ENCODE results near the gene PARD6A.

GRCh38 chr16:67664258-67664657, 3.5 kb downstream of the PARD6A start:
- TF ChIP-seq CTCF (IDR thresholded peaks at IDR 0.05) (no peak), POLR2A (IDR thresholded peaks at IDR 0.05; ENCODE audit: low read depth) (no peak), EP300 (IDR thresholded peaks at IDR 0.05) (no peak)
